C4-2B (cell line): ENCODE measurements around the gene USP53.
A peak's percentile ranks its signal among the peaks of the same experiment; 100 is the strongest.

Experiments used
- H3K27ac ChIP-seq: fragments of 450-650 bp; 2 replicates; pipeline ENCODE4 v1.5.1; 2017
- CTCF ChIP-seq: fragments of 450-650 bp; conservative IDR thresholded peaks from 2 replicates; pipeline ENCODE4 v1.5.1; 2017; ENCODE audit warnings: mild to moderate bottlenecking
- ZFX ChIP-seq: fragments of 450-650 bp; IDR thresholded peaks from 2 replicates; pipeline ENCODE4 v1.6.1; 2017

Gene USP53

GRCh38 chr4:119286377-119287002 lies 74.0 kb downstream of the USP53 start:
- no peak overlapping the region for H3K27ac ChIP-seq
- TF ChIP-seq CTCF (peak; percentile 77), ZFX (no peak)

- TF ChIP-seq ZFX = no peak
- no peak for TF ChIP-seq CTCF
- no peak overlapping the region for H3K27ac ChIP-seq
Observed at GRCh38 chr4:119289313-119289712, 76.8 kb downstream of the USP53 start.

- TF ChIP-seq ZFX = no peak
- no peak for TF ChIP-seq CTCF
- no peak overlapping the region for H3K27ac ChIP-seq
Observed at GRCh38 chr4:119290598-119290997, 78.1 kb downstream of the USP53 start.

GRCh38 chr4:119296356-119296755 lies 83.8 kb downstream of the USP53 start:
- no peak overlapping the region for H3K27ac ChIP-seq
- no peak for TF ChIP-seq ZFX
- no peak for TF ChIP-seq CTCF

- TF ChIP-seq ZFX = no peak
- TF ChIP-seq CTCF = no peak
- H3K27ac ChIP-seq = no peak overlapping the region
Observed at GRCh38 chr4:119297795-119298194, 85.3 kb downstream of the USP53 start.

GRCh38 chr4:119299260-119299671 lies 86.8 kb downstream of the USP53 start:
- peak overlapping the region; percentile 89; the same call in 1 of the 2 replicates for H3K27ac ChIP-seq

GRCh38 chr4:119299741-119300100 lies 87.2 kb downstream of the USP53 start:
- peak overlapping the region; percentile 89 for H3K27ac ChIP-seq
- TF ChIP-seq ZFX = no peak
- no peak for TF ChIP-seq CTCF

More at GRCh38 chr4:119299260-119299671, 86.8 kb downstream of the USP53 start:
- TF ChIP-seq ZFX (no peak), CTCF (no peak)
